ENCODE measurements around the gene GNG12. TPM values are rescaled to one million over a fixed set of nuclear protein-coding genes. Genes with fewer than 3 reads are reported as not detected.
A peak's percentile ranks its signal among the peaks of the same experiment; 100 is the strongest.

GNG12 gene
- polyA plus RNA-seq, 1 donor (not counting 4 experiments of a cell fraction or from before 2014, with no cell fraction given) = 208 TPM

DNA sequence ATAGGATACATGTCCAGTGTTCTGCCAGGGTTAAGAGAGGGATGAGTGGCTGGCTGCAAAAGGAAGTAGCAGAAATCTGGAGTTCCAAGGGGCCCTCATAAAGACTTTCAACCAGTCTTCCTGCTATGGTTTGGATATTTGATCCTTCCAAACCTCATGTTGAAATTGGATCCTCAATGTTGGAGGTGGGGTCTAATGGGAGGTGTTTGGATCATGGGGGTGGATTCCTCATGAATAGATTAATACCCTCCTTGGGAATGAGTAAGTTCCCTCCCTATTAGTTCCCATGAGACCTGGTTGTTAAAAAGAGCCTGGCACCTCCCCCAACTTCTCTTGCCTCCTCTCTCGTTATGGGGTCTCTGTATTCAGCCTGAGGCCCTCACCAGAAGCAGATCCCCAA lies 10.1 kb upstream of the GNG12 start:
- no peak overlapping the region for H3K4me3 ChIP-seq (ENCODE audit: control insufficient read depth in 2 of 3, extremely low read depth in 1 of 3, insufficient read depth in 2 of 3, low read depth in 1 of 3, low read length in 3 of 3)
- H3K27ac ChIP-seq (ENCODE audit: control insufficient read depth, insufficient read depth, low read length) = no peak overlapping the region
- no peak for DNase-seq (ENCODE audit: low read depth, low spot score)
- H3K4me2 ChIP-seq (ENCODE audit: control insufficient read depth, extremely low read depth, insufficient read depth, low read depth, low read length) = no peak overlapping the region
- dilution Hi-C loops (cut with MboI; ENCODE audit: extremely low pct_ligation_motif_present, low sequenced_read_pairs) = no loop called here
- H3K9ac ChIP-seq (ENCODE audit: control insufficient read depth, extremely low read depth, insufficient read depth, low read length) = no peak overlapping the region
- H3K27me3 ChIP-seq (ENCODE audit: control insufficient read depth, extremely low read depth, insufficient read depth, low read length) = no peaks in the 10 kb centered on the region
- no peak for FAIRE-seq
- no peak for TF ChIP-seq EZH2 (IDR thresholded peaks at IDR 0.05; ENCODE audit: low read length)
- TF ChIP-seq, protein P1, sequence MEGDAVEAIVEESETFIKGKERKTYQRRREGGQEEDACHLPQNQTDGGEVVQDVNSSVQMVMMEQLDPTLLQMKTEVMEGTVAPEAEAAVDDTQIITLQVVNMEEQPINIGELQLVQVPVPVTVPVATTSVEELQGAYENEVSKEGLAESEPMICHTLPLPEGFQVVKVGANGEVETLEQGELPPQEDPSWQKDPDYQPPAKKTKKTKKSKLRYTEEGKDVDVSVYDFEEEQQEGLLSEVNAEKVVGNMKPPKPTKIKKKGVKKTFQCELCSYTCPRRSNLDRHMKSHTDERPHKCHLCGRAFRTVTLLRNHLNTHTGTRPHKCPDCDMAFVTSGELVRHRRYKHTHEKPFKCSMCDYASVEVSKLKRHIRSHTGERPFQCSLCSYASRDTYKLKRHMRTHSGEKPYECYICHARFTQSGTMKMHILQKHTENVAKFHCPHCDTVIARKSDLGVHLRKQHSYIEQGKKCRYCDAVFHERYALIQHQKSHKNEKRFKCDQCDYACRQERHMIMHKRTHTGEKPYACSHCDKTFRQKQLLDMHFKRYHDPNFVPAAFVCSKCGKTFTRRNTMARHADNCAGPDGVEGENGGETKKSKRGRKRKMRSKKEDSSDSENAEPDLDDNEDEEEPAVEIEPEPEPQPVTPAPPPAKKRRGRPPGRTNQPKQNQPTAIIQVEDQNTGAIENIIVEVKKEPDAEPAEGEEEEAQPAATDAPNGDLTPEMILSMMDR (optimal IDR thresholded peaks at IDR 0.05 in 1 of 3, IDR thresholded peaks at IDR 0.05 in 1 of 3, conservative IDR thresholded peaks at IDR 0.05 in 1 of 3; ENCODE audit: extremely low read depth in 1 of 3, insufficient read depth in 2 of 3, low read length in 3 of 3) = no peak
- H3K9me3 ChIP-seq (ENCODE audit: control insufficient read depth, low read depth, low read length) = no peaks in the 10 kb centered on the region
- H3K79me2 ChIP-seq (ENCODE audit: control insufficient read depth, insufficient read depth, low read length) = no peaks in the 10 kb centered on the region
- no peaks in the 10 kb centered on the region for H4K20me1 ChIP-seq (ENCODE audit: control insufficient read depth, extremely low read depth, insufficient read depth, low read length)
- no peaks in the 10 kb centered on the region for H3K36me3 ChIP-seq (ENCODE audit: control insufficient read depth in 2 of 2, extremely low read depth in 1 of 2, insufficient read depth in 2 of 2, low read length in 2 of 2)
- H2AFZ ChIP-seq (ENCODE audit: control insufficient read depth, low read length) = no peak overlapping the region
- no peaks in the 10 kb centered on the region for H3K9me1 ChIP-seq (ENCODE audit: control insufficient read depth, extremely low read depth, insufficient read depth, low read length)
- peaks cover 50% of the 10 kb centered on the region for H3K4me1 ChIP-seq (ENCODE audit: control insufficient read depth, extremely low read depth, insufficient read depth, low read length)

DNA sequence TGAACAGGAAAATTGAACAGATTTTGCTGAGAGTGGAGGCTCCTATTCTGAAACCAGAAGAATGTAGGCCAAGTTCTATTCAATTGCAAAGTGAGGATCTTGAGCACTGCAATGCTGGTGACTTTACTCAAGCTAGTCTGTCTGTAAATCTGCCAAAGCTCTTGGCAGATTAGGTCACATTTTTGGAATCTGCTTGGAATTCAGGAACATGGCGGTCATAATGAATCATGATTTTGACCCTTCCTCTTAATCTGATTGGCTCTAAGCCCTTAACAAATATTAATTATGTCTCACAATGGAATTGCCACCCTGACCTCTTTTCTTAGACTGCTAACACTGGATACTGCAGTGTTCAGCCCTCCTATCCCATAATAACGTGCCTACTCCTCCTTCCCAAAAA lies 7.2 kb upstream of the GNG12 start:
- no peak for TF ChIP-seq EZH2 (IDR thresholded peaks at IDR 0.05; ENCODE audit: low read length)
- TF ChIP-seq, protein P1 (optimal IDR thresholded peaks at IDR 0.05 in 1 of 3, IDR thresholded peaks at IDR 0.05 in 1 of 3, conservative IDR thresholded peaks at IDR 0.05 in 1 of 3; ENCODE audit: extremely low read depth in 1 of 3, insufficient read depth in 2 of 3, low read length in 3 of 3) = no peak
- H4K20me1 ChIP-seq (ENCODE audit: control insufficient read depth, extremely low read depth, insufficient read depth, low read length) = no peaks in the 10 kb centered on the region
- peak overlapping the region; percentile 74 for H3K27ac ChIP-seq (ENCODE audit: control insufficient read depth, insufficient read depth, low read length)
- H2AFZ ChIP-seq (ENCODE audit: control insufficient read depth, low read length) = no peak overlapping the region
- H3K4me1 ChIP-seq (ENCODE audit: control insufficient read depth, extremely low read depth, insufficient read depth, low read length) = peaks cover 57% of the 10 kb centered on the region
- no peaks in the 10 kb centered on the region for H3K79me2 ChIP-seq (ENCODE audit: control insufficient read depth, insufficient read depth, low read length)
- H3K27me3 ChIP-seq (ENCODE audit: control insufficient read depth, extremely low read depth, insufficient read depth, low read length) = no peaks in the 10 kb centered on the region
- H3K4me2 ChIP-seq (ENCODE audit: control insufficient read depth, extremely low read depth, insufficient read depth, low read depth, low read length) = peak overlapping the region; percentile 42
- DNase-seq (ENCODE audit: low read depth, low spot score) = no peak
- H3K9ac ChIP-seq (ENCODE audit: control insufficient read depth, extremely low read depth, insufficient read depth, low read length) = no peak overlapping the region
- peak overlapping the region in 1 of 3 experiments; percentile 14 for H3K4me3 ChIP-seq (ENCODE audit: control insufficient read depth in 2 of 3, extremely low read depth in 1 of 3, insufficient read depth in 2 of 3, low read depth in 1 of 3, low read length in 3 of 3)
- dilution Hi-C loops (cut with MboI; ENCODE audit: extremely low pct_ligation_motif_present, low sequenced_read_pairs) = no loop called here
- H3K9me3 ChIP-seq (ENCODE audit: control insufficient read depth, low read depth, low read length) = no peaks in the 10 kb centered on the region
- no peaks in the 10 kb centered on the region for H3K9me1 ChIP-seq (ENCODE audit: control insufficient read depth, extremely low read depth, insufficient read depth, low read length)
- FAIRE-seq = peak; percentile 86
- H3K36me3 ChIP-seq (ENCODE audit: control insufficient read depth in 2 of 2, extremely low read depth in 1 of 2, insufficient read depth in 2 of 2, low read length in 2 of 2) = no peaks in the 10 kb centered on the region

Measured in keratinocyte (primary cell).